ENCODE results near the gene ARHGAP44. TPM values are rescaled to one million over a fixed set of nuclear protein-coding genes. Genes with fewer than 3 reads are reported as not detected.

The ARHGAP44 gene
- 10 to 100 TPM; 11.2 to 19.7 (median 14.9) TPM for total RNA-seq

GRCh38 chr17:12789481-12790248 lies at the start of gene ARHGAP44:
Gene ARHGAP44, plus strand, starts transcription at chr17:12789498. Its CDS starts 341 bp downstream, at chr17:12789839.
- peak; percentile 43 to 52 for TF ChIP-seq POLR2A (IDR thresholded peaks at IDR 0.05)
- TF ChIP-seq CTCF (IDR thresholded peaks at IDR 0.05), result no peak
- peaks cover 0 to 6% (median 0%) of the 10 kb centered on the region in 4 donors for H3K4me1 ChIP-seq
- no peaks in the 10 kb centered on the region for H3K9me3 ChIP-seq
- H3K27me3 ChIP-seq, result no peaks in the 10 kb centered on the region
- peak; percentile 17 to 81 (median 74) for DNase-seq
- H3K27ac ChIP-seq, result peak within 1 kb of the TSS in 2 of 4 donors; percentile 51 to 81
- H3K4me3 ChIP-seq, result peak within 1 kb of the TSS; percentile 55 to 92 (median 71)
- H3K36me3 ChIP-seq, result no peaks in the 10 kb centered on the region

- Histone ChIP-seq H3K27me3 (no peaks in the 10 kb centered on the region), H3K27ac (no peak overlapping the region), H3K9me3 (no peaks in the 10 kb centered on the region), H3K4me3 (no peak overlapping the region), H3K36me3 (no peaks in the 10 kb centered on the region), H3K4me1 (peaks cover 0 to 4% (median 0%) of the 10 kb centered on the region in 4 donors)
- TF ChIP-seq POLR2A (IDR thresholded peaks at IDR 0.05) (no peak), CTCF (IDR thresholded peaks at IDR 0.05) (no peak)
- no peak for DNase-seq
These were observed 49.8 kb upstream of the ARHGAP44 start for GRCh38 chr17:12739500-12739899.

- DNase-seq, result no peak
- TF ChIP-seq POLR2A (IDR thresholded peaks at IDR 0.05), result no peak
- no peak for TF ChIP-seq CTCF (IDR thresholded peaks at IDR 0.05)
- H3K9me3 ChIP-seq, result no peaks in the 10 kb centered on the region
- H3K36me3 ChIP-seq, result no peaks in the 10 kb centered on the region
- H3K4me3 ChIP-seq, result no peak overlapping the region
- H3K4me1 ChIP-seq, result peaks cover 0 to 4% (median 0%) of the 10 kb centered on the region in 4 donors
- no peak overlapping the region for H3K27ac ChIP-seq
- H3K27me3 ChIP-seq, result no peaks in the 10 kb centered on the region
These were observed 46.3 kb upstream of the ARHGAP44 start for GRCh38 chr17:12743046-12743445.

- Histone ChIP-seq H3K4me1 (peaks cover 0 to 4% (median 0%) of the 10 kb centered on the region in 4 donors), H3K27me3 (no peaks in the 10 kb centered on the region), H3K27ac (peak overlapping the region in 1 of 4 donors; percentile 25), H3K4me3 (no peak overlapping the region), H3K36me3 (no peaks in the 10 kb centered on the region), H3K9me3 (no peaks in the 10 kb centered on the region)
- DNase-seq, result no peak
- TF ChIP-seq CTCF (IDR thresholded peaks at IDR 0.05) (no peak), POLR2A (IDR thresholded peaks at IDR 0.05) (no peak)
These were observed 45.0 kb upstream of the ARHGAP44 start for GRCh38 chr17:12744298-12744697.

- DNase-seq, result no peak
- Histone ChIP-seq H3K27ac (peak overlapping the region in 1 of 4 donors; percentile 25), H3K9me3 (no peaks in the 10 kb centered on the region), H3K36me3 (no peaks in the 10 kb centered on the region), H3K4me3 (no peak overlapping the region), H3K4me1 (peaks cover 0 to 4% (median 0%) of the 10 kb centered on the region in 4 donors), H3K27me3 (no peaks in the 10 kb centered on the region)
- TF ChIP-seq CTCF (IDR thresholded peaks at IDR 0.05), result no peak
- TF ChIP-seq POLR2A (IDR thresholded peaks at IDR 0.05), result no peak
These were observed 44.5 kb upstream of the ARHGAP44 start for GRCh38 chr17:12744786-12745185.
